ENCODE results near the gene TREML2.
A peak's percentile ranks its signal among the peaks of the same experiment; 100 is the strongest.
"Not testable (repeated sequence)": the region's sequence is repeated elsewhere in the genome, so short reads cannot be mapped to it uniquely, and the experiment has no call there.

The TREML2 gene, protein sequence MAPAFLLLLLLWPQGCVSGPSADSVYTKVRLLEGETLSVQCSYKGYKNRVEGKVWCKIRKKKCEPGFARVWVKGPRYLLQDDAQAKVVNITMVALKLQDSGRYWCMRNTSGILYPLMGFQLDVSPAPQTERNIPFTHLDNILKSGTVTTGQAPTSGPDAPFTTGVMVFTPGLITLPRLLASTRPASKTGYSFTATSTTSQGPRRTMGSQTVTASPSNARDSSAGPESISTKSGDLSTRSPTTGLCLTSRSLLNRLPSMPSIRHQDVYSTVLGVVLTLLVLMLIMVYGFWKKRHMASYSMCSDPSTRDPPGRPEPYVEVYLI

DNA sequence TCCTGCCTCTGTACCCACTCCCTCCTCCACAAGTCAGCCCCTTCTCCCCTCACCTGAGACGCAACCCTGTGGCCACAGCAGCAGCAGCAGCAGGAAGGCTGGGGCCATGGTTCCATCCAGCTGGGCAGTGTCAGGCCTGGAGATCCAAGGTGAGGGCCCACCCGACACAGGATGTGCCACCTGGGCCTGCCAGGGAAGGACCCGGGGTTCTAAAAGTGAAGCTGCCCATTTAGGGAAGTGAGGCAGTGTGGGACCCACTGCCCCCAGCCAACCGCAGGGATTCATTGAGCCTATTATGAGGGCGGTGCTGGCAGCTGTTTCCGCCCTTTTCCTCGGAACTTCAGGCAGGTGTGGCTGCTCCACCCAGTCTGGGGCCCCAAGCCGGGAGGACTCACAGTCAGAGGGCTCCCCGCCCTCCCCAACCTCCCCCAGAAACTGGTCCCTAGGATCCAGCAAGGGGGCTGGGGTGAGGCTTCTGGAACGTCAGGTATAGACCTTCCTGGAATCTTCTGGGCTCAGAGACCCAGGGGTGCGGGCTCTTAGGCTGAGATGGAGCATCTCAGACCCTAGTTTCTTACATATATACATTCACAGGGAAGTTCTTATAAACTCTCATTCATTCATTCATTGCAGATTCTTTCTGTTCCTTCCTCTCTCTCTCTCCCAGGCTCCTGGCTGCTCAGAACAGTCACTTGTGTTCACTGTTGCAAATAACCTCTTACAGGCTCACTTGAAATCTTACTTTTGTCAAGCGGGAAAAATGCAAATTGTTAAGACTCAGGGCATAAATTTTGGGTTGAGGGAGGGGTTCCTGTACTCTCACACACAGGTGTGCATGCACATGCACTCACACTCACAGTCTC, at the start of gene TREML2:
TSS of gene TREML2 (minus strand) at position 249 of the 863 bp plus-strand sequence. CDS start at position 108, 141 bp downstream.
- no peak for FAIRE-seq
- no peak for DNase-seq (ENCODE audit: insufficient read length, low spot score)

DNA sequence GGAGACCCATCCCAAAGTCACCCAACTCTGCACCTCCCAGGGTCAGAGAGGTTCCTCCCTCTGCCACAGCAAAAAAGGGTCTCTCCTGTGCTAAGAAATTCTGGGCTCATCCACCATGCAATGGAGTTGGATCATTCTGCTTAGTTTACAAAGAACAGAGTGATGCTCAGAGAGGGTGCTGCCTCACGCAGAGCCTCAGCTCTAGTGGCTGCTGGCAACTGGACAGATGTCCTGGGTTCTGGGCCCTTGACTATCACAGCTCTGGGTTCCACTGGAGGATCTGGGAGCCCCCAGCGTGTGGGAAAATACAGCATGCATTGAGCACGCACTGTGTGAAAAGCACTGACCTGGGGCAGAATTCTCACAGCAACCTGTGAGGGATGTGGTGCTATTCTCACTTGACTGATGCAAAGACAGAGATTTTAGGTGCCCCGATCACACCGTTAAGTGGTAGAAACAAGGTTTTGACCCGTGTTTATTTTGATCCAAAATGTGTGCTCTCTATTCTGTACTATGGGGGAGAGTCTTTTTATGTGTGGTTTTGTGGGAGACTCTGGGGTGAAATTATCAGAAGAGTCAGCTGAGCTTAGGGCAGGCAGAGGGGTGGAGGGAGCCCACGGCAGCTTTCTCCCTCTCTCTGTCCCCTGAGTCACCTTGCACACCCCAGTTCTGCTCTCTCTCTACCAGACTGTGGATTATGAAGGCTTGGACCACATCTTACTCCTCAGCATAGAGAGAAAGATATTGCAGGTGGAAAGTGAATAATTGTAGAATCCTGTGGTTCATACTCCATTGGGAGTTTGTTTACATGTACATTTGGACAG, 47.1 kb upstream of the TREML2 start:
- DNase-seq (ENCODE audit: insufficient read length, low spot score) (no peak), FAIRE-seq (no peak)

DNA sequence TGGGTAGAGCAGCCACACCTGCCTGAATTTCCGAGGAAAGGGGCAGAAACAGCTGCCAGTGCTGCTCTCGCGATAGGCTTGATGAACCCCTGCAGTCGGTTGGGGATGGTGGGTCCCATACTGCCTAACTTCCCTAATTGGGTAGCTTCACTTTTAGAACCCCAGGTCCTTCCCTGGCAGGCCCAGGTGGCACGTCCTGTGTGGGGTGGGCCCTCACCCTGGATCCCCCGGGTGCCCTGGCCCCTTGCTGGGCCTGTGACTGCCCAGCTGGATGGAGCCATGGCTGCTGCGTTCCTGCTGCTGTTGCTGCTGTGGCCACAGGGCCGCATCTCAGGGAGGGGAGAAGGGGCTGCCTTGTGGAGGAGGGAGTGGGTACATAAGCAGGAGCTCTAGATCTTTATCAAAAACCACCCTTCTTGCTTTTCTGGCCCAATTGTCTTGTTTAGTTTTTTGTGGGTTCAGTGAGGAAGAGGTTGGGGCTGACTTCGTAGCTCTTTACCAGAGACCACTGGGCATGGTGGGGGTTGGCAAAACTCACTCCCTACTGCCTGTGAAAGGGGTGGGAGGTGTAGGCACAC, 46.4 kb upstream of the TREML2 start:
- DNase-seq (ENCODE audit: insufficient read length, low spot score): no peak
- FAIRE-seq: no peak

DNA sequence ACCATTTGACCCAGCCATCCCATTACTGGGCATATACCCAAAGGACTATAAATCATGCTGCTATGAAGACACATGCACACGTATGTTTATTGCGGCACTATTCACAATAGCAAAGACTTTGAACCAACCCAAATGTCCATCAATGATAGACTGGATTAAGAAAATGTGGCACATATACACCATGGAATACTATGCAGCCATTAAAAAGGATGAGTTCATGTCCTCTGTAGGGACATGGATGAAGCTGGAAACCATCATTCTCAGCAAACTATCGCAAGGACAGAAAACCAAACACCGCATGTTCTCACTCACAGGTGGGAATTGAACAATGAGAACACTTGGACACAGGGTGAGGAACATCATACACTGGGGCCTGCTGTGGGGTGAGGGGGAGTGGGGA, 45.6 kb upstream of the TREML2 start:
- FAIRE-seq; DNase-seq (ENCODE audit: insufficient read length, low spot score): not testable (repeated sequence)

DNA sequence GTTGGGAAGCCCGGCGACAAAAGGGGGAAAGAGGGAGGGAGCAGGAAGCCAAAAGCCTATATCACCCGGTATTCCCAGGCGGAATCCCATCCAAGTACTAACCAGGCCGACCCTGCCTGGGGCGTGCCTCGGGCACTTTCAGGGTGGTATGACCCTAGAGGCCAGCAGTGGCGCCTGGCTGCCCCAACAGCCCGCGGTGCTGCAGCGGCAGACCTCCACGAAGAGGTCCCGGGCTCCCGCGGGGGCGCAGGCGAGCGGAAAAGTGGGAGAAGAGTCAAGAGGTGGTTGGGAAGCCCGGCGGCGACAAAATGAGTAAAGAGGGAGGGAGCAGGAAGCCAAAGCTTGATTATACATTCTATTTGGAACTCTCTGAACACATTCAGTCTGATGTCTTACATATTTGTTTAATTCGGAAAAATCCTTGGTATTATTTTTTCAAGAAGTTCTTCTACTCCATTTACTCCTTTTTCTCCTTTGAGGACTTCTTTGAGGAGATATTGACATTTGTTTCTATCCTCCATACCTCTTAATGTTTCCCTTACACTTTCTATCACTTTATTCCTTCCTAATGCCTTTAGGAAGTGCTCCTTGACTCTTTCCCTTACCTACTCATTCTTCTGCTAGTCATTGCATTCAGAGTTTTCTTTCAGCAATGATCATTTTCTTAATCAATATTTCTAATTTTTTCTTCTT, 38.7 kb upstream of the TREML2 start:
- no peak for DNase-seq (ENCODE audit: insufficient read length, low spot score)
- FAIRE-seq: no peak

DNA sequence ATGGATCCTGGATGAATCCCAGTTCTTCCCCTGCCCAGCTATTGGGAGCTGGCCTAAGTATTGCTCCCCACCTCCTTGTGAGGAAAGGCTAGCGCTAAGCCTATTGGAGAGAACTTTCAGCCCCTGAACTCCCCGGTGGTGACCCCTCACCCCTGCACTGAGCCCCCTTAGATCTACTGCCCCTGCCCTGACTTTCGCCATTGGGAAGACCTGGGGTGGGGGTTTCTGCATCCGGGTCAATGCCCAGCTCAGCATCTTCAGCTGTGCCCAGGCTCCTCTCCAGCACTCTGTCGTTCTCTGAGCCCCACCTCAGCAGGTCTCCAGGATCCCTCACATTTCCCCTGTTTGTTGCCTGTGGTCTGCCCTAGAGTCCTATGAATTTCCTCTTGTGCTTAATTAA, 36.2 kb upstream of the TREML2 start:
- DNase-seq (ENCODE audit: insufficient read length, low spot score) (no peak), FAIRE-seq (no peak)

DNA sequence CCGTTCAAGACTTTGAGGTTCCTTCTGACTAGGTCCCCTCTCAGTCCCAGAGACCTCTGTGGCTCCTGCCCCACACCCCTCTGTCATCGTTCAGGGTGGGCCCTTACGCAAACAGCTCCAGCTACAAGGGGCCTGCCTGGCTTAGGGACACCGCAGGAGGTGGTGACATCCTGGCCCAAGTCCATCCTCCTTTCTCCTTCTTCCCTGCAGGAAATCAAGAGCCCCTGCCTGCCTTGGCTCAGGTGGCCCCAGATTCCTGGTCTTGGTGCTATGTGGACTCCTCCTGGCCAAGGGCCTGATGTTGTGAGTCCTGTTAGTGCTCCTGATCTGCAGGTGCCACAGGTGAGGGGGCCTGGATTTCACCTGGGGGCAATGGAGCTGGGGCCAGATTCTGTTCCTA, 35.3 kb upstream of the TREML2 start:
- DNase-seq (ENCODE audit: insufficient read length, low spot score): no peak
- FAIRE-seq: no peak

DNA sequence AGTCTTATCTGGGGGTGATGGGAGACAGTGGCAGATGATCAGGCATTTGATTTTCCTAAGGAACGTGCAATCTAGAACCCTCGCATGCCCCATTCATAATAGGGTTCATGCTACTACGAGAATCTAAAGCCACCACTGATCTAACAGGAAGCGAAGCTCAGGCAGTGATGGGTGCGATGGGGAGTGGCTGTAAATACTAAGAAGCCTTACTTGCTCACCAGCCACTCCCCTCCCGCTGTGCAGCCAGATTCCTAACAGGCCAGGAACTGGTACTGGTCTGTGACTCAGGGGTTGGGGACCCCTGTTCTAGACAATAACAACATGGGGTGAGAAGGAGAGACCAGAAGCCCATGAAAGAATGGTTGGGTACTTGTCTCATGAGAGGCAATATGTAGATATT, 31.7 kb upstream of the TREML2 start:
- FAIRE-seq (no peak), DNase-seq (ENCODE audit: insufficient read length, low spot score) (no peak)

DNA sequence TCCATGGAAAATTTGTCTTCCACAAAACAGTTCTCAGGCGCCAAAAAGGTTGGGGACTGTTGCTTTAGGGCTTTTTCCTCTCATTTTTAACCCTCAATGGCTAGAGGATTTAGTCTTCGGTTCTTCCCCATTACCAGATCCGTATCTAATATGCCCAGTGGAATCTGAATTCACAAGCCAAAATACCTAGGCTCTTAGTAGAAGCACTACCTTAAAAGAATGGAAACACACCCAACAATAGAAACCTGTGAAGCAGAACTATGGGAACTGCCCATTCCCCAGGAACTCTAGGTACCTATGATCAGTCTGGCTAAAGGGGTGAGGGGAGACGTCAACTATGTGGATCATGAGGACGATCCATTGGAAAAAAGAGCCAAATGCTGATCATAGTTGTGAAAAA, 30.3 kb upstream of the TREML2 start:
- DNase-seq (ENCODE audit: insufficient read length, low spot score): no peak
- FAIRE-seq: no peak

DNA sequence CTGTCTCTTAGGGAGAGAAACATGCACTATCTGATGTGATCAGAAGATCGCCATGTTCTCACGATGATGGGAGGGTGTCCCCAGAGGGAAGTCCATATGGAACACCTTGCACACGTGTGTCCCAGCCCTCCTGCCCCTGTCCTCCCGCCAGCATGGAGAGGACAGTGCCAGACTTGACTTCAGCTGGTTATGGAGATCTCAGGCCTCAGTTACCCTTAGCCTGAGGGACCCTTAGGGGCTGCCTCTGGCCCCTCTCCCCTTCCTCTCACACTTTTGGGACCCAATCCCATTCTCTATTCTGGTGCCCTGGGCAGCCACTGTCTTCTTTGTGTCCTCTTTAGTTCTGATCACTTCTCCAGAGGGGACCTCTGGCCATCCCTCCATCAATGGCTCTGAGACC, 28.8 kb upstream of the TREML2 start:
- DNase-seq (ENCODE audit: insufficient read length, low spot score) (no peak), FAIRE-seq (no peak)

DNA sequence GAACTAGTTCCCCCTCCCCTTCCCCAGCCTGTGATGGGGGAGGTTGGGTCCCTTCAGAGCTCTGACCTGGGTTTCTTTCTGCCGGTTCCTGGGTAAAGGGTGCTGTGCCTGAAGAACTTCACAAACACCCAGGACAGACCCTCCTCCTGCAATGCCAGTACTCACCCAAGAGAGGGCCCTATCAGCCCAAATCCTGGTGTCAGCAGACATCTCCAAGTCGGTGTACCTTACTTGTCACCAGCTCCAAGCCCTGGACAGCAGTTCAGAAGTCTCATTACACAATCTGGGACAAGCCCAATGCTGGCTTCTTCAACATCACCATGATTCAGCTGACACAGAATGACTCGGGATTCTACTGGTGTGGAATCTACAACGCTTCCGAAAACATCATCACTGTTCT, 27.7 kb upstream of the TREML2 start:
- no peak for FAIRE-seq

DNA sequence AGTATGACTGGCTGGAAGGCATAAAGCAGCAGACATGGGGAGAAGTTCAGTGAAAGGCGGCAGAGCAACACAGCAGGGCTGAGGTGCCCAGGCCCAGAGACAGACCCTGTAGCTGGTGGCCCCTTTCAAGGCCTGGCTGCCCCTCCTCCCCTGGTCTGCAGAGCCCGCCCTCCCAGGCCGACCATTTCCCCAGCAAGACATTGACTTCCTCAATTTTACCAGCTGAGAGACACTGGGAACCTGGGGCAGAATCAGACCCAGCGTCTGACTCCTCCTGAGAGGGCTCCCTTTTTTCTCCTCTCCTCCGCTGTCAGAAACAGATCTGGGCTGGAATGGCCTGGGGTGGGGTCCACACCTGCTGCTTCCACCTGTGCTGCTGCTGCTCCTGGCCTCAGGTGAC, 27.1 kb upstream of the TREML2 start, which contains the start of gene TREML4:
TSS of gene TREML4 (plus strand) at position 254 of the 400 bp plus-strand sequence. CDS start at position 333, 79 bp downstream.
- DNase-seq (ENCODE audit: insufficient read length, low spot score): no peak

More for the DNA sequence above, 27.7 kb upstream of the TREML2 start:
- no peak for DNase-seq (ENCODE audit: insufficient read length, low spot score)

DNA sequence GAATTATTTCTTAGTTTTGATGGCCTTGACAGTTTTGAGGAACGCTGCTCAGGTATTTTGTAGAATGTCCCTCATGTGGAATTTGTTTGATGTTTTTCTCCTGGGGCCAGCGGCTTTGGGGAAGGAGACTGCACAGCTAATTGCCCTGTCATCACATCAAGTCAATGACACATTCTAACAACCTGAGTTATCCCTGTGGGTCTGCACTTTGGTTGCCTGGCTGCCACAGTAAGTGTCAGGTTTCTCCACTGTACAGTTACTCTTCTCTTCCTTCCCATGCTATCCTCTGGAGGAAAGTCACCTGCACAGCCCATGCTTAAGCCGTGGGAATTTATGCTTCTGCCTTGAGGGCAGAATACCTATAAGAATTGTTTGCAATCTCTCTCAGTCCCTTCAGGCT, 25.8 kb upstream of the TREML2 start:
- DNase-seq (ENCODE audit: insufficient read length, low spot score): no peak
- peak; percentile 28 for FAIRE-seq

More for the DNA sequence above, 27.1 kb upstream of the TREML2 start, which contains the start of gene TREML4:
- FAIRE-seq: no peak

DNA sequence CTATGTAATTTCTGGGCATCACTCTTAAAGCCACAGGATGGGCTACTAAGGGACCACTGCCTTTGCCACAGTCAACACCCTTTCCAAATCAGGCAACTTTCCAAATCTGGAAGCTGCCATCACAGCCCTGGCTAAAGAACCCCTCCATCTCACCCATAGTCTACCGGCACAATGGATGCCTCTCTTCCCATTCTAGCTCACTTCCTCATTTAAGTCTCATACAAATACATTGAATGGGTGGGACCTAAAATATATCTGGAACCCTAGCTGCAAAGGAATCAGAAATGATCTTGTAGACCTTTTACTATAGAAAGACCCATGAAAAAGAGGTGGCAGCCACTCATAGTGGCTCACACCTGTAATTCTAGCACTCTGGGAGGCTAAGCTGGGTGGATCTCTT, 23.9 kb upstream of the TREML2 start:
- no peak for DNase-seq (ENCODE audit: insufficient read length, low spot score)
- no peak for FAIRE-seq

DNA sequence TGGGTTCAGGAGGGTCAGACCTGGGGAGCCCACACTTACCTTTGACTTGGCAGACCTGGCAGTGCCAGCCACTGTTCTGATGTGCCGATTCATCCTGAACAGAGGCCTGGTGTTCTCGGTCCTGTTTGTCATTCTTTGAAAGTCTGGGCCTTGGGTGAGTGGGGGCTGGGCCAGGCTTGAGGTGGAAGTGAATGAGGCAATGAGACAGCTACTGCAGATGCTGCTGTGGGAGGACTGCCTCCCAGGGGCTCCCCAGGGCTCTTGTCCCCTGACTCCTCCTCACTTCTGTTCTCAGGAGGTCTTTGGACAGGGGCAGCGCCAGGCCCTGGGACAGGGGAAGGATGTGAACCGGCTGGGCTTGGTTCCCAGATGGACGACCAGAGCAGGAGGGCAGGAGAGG, 21.6 kb upstream of the TREML2 start:
- DNase-seq (ENCODE audit: insufficient read length, low spot score) (no peak), FAIRE-seq (no peak)

DNA sequence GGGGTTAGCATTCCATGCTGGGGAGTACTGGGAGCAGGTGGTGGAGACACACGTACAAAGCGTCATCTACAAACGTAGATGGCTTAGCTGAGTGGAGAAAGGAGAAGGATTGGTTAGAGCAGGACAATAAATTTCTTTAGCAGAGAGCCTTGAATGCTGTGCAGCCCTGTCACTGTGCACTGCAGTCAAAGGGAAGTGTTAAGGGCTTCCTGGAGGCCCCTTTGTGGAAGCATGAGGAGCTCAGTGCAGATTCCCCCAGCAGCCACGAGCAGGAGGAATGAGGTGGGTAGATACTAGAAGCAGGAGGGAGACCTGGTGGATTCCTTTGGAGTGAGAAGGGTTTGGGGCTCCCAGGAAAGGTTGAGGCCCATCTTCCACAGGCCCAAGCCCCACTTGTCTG, 21.1 kb upstream of the TREML2 start:
- no peak for FAIRE-seq

DNA sequence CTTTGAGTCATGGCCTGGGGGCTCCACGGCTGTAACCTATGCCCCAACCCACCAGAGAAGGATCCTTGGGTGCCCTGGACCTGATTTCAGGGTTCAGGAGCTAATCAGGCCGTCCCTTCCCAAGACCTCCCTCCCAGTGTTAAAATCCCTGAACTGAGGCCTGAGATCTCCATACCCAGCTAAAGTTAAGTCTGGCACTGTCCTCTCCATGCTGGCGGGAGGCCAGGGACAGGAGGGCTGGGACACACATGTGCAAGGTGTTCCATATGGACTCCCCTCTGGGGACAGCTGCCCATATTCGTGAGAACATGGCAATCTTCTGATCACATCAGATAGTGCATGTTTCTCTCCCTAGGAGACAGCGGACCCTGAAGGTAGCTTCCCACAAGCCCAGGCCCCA, 15.7 kb upstream of the TREML2 start:
- FAIRE-seq (no peak), DNase-seq (ENCODE audit: insufficient read length, low spot score) (no peak)

More for the DNA sequence above, 21.1 kb upstream of the TREML2 start:
- no peak for DNase-seq (ENCODE audit: insufficient read length, low spot score)

DNA sequence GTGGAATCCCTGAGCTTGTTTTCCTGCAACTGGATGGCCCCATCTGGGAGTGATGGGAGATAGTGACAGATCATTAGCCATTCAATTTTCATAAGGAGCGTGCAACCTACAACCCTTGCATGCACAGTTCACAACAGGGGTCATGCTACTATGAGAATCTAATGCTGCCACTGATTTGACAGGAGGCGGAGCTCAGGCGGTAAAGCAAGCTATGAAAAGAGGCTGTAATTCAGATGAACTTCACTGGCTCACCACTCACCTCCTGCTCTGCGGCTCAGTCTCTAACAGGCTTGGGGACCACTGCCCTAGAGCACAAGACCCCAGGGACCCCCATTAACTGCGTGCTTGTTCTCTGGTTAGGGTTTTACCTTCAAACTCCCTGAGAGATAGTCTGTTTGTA, 14.8 kb upstream of the TREML2 start:
- DNase-seq (ENCODE audit: insufficient read length, low spot score) (no peak), FAIRE-seq (no peak)

DNA sequence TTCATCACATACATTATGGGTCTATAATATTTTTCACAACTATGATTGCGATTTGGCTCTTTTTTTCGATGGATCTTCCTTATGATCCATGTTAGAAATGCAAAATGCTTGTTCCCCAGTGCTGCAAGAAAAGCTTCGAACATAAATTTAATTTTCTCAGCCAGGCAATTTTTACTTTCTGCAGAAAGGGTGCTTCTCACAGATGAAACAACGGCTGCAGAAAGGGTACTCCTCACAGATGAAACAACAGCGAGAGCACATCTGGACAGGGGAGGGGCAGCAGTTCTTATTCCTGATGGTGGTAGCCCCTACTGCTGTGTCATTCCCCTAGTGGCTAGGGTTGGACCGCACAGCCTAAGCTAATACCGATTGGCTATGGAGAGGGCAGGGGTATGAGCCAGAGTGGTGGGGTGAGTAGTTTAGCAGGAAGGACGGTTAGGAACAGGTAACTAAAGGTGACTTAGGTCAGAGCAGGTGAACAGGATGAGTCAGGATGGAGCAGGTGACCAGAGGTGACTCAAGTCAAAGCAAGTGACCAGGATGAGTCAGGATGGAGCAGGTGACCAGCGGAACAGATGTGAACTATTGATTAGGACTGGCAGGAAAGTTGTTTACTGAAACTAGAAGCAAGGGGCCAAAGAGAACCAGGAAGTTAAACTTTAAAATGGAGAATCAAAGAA, 13.8 kb upstream of the TREML2 start:
- FAIRE-seq (no peak), DNase-seq (ENCODE audit: insufficient read length, low spot score) (no peak)
